Measurements from ENCODE around the gene SLC18A3.

The SLC18A3 gene

GRCh38 chr10:49650724-49651034, 40.6 kb downstream of the SLC18A3 start:
- DNase-seq (ENCODE audit: low read depth), result no peak
- no peak overlapping the region for H3K4me3 ChIP-seq (replicated peaks; ENCODE audit: low read depth, low read length)
- no peak for TF ChIP-seq CTCF (IDR thresholded peaks at IDR 0.05; ENCODE audit: low read length, missing control alignments)

GRCh38 chr10:49651039-49651835, 41.1 kb downstream of the SLC18A3 start:
- no peak overlapping the region for H3K4me3 ChIP-seq (replicated peaks; ENCODE audit: low read depth, low read length)
- no peak for TF ChIP-seq CTCF (IDR thresholded peaks at IDR 0.05; ENCODE audit: low read length, missing control alignments)
- DNase-seq (ENCODE audit: low read depth), result no peak

GRCh38 chr10:49651917-49652316, 41.8 kb downstream of the SLC18A3 start:
- no peak overlapping the region for H3K4me3 ChIP-seq (replicated peaks; ENCODE audit: low read depth, low read length)
- no peak for TF ChIP-seq CTCF (IDR thresholded peaks at IDR 0.05; ENCODE audit: low read length, missing control alignments)

GRCh38 chr10:49652421-49653272, 42.5 kb downstream of the SLC18A3 start:
- TF ChIP-seq CTCF (IDR thresholded peaks at IDR 0.05; ENCODE audit: low read length, missing control alignments), result no peak

More at GRCh38 chr10:49651917-49652316, 41.8 kb downstream of the SLC18A3 start:
- no peak for DNase-seq (ENCODE audit: low read depth)

GRCh38 chr10:49653273-49653929, 43.3 kb downstream of the SLC18A3 start:
- no peak for TF ChIP-seq CTCF (IDR thresholded peaks at IDR 0.05; ENCODE audit: low read length, missing control alignments)
- no peak for DNase-seq (ENCODE audit: low read depth)

More at GRCh38 chr10:49652421-49653272, 42.5 kb downstream of the SLC18A3 start:
- no peak overlapping the region for H3K4me3 ChIP-seq (replicated peaks; ENCODE audit: low read depth, low read length)
- DNase-seq (ENCODE audit: low read depth), result no peak

GRCh38 chr10:49654036-49654693, 44.1 kb downstream of the SLC18A3 start:
- no peak overlapping the region for H3K4me3 ChIP-seq (replicated peaks; ENCODE audit: low read depth, low read length)
- TF ChIP-seq CTCF (IDR thresholded peaks at IDR 0.05; ENCODE audit: low read length, missing control alignments), result no peak
- DNase-seq (ENCODE audit: low read depth), result no peak

More at GRCh38 chr10:49653273-49653929, 43.3 kb downstream of the SLC18A3 start:
- no peak overlapping the region for H3K4me3 ChIP-seq (replicated peaks; ENCODE audit: low read depth, low read length)
